Lung (tissue), 16 donors: ENCODE results near the gene PNMA8C. TPM values are rescaled to one million over a fixed set of nuclear protein-coding genes. Genes with fewer than 3 reads are reported as not detected.

Experiments
- ATAC-seq: fragments of 200-7000 bp; cut with Tn5 transposase; one replicate; pipeline ENCODE4 v1.9.1; 2020; ENCODE audit warnings: moderate number of reproducible peaks; ENCODE audit not compliant: insufficient read depth, low FRiP score
- DNase-seq, 3 donors: peaks; one replicate each; pipeline ENCODE4 v3.0.0-alpha.2; 2013 to 2017
- H3K27ac ChIP-seq, 2 donors: one replicate each; pipeline ENCODE4 v1.5.1; 2013; ENCODE audit warnings: mild to moderate bottlenecking in 2 of 2, moderate library complexity in 2 of 2, control low read depth in 1 of 2, inconsistent platforms in 1 of 2, low read depth in 1 of 2, low read length in 1 of 2
- H3K27me3 ChIP-seq, 3 donors: one replicate each; pipeline ENCODE4 v1.5.1; 2013; ENCODE audit warnings: low read length in 2 of 3; ENCODE audit not compliant: control insufficient read depth in 3 of 3, insufficient read depth in 3 of 3
- H3K36me3 ChIP-seq, 4 donors: one replicate each; pipeline ENCODE4 v1.5.1; 2013; ENCODE audit warnings: low read length in 4 of 4, mild to moderate bottlenecking in 1 of 4, moderate library complexity in 1 of 4; ENCODE audit not compliant: control insufficient read depth in 4 of 4, insufficient read depth in 4 of 4
- H3K4me1 ChIP-seq, 5 donors: one replicate each; pipeline ENCODE4 v1.5.1; 2013; ENCODE audit warnings: low read length in 5 of 5, mild to moderate bottlenecking in 2 of 5, moderate library complexity in 1 of 5; ENCODE audit not compliant: control insufficient read depth in 5 of 5, insufficient read depth in 5 of 5
- H3K4me3 ChIP-seq: one replicate; pipeline ENCODE4 v1.5.1; 2013; ENCODE audit warnings: mild to moderate bottlenecking, control low read depth, moderate library complexity
- H3K9ac ChIP-seq, 2 donors: one replicate each; pipeline ENCODE4 v1.5.1; 2013; ENCODE audit warnings: low read length in 2 of 2, control low read depth in 1 of 2; ENCODE audit not compliant: insufficient read depth in 1 of 2
- H3K9me3 ChIP-seq, 4 donors: one replicate each; pipeline ENCODE4 v1.5.1; 2013; ENCODE audit warnings: low read length in 3 of 4, mild to moderate bottlenecking in 1 of 4, moderate library complexity in 1 of 4; ENCODE audit not compliant: control insufficient read depth in 4 of 4, insufficient read depth in 3 of 4
- WGBS, 2 donors: extraction: QIAGEN DNeasy Blood & Tissue Kit; methylation state at CpG; one replicate each; pipeline ENCODE4 v1.1.7; 2013; 5-methylcytosine and 5-hydroxymethylcytosine counted together
- long read RNA-seq, 5 donors: transcript quantifications; one replicate each; lab custom pipeline, GENCODE V29; 2026
- polyA plus RNA-seq, 2 donors: library from polyadenylated mRNA; stranded (reverse); fragments of 200-250 nt; gene quantifications; one replicate each; pipeline ENCODE4 v1.2.1, GENCODE V29; 2013
- total RNA-seq, 2 donors: library from RNA; depleted of rRNA in 1 of 2; stranded (reverse); fragments of >200 nt in 1 of 2; gene quantifications; one replicate each; pipeline ENCODE4 v1.2.1, GENCODE V29; 2014 to 2021
- TF ChIP-seq, protein P1 (sequence below): IDR thresholded peaks from 2 replicates; pipeline ENCODE4 v1.5.1; 2012; ENCODE audit warnings: mild to moderate bottlenecking; ENCODE audit errors: control extremely low read depth, extremely low read depth
- donor health status: control.
- donor health status: control.
- donor health status: Bipolar disorder and iron deficiency.
- donor health status: healthy.
- donor health status: DM: yes; HTN: yes; CAD: no.

PNMA8C gene
- 1 to 10 TPM in 1 of 2 donors, under 1 TPM in 1; 0.77 to 1.2 TPM for total RNA-seq
- under 1 TPM; 0.04 to 0.17 TPM for polyA plus RNA-seq
- long read RNA-seq, donor 1 = 0 reads
- long read RNA-seq, donor 2, full-length matches to known transcripts = 2 of 2 reads
- long read RNA-seq, donor 2, partial matches to known transcripts = 0 of 2 reads
- long read RNA-seq, donor 2, other reads (novel, unspliced or antisense) = 0 of 2 reads
- long read RNA-seq, donor 3, full-length matches to known transcripts = 1 of 1 reads
- long read RNA-seq, donor 3, partial matches to known transcripts = 0 of 1 reads
- long read RNA-seq, donor 3, other reads (novel, unspliced or antisense) = 0 of 1 reads
- long read RNA-seq, donor 4 = 0 reads
- long read RNA-seq, donor 5, full-length matches to known transcripts = 4 of 4 reads
- long read RNA-seq, donor 5, partial matches to known transcripts = 0 of 4 reads
- long read RNA-seq, donor 5, other reads (novel, unspliced or antisense) = 0 of 4 reads

DNA sequence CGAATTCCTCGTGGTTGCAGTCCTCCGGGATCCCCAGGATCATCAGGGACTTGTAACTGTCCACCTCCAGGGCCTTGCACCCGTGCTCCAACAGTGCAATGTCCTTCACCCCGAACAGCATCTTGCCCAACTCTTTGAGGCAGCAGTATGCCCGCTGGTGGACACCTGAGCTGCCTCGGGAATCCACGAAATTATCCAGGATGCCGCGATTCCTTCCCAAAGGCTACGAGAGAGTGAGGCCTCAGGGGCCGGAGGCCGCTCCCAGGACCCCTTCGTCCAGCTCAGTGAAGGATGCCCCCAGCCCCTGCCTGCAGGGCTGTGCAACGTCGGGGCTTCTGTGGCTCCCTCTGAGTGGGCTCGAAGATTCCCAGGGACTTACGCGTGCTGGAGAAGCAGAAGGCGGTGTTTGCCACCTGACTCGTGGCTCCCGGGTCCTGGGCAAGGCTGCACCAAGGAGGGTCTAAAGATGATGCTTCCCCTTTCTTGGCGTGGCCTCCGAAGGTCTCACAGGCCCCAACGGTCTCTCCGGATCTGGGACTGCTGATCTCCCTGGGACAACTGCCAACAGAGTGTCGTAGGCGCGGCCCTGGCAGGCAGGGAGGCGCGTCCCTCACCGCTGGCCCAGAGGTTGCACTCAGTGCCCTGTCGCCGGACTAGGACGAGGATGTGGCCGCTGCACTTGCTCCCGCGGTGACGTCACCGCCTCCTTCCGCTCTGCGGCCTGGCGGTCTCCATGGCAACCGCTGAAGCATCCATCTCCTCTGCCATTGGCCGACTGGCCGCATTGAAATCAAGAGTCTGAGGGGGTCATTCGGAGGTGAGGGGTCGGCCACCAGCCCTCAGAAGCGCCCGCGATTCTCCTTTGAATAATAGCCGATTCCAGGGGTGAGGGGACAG lies at the start of gene PNMA8C:
Gene PNMA8C, minus strand, starts transcription at position 698 of the 897 bp plus-strand sequence. Its CDS starts 577 bp downstream, at position 121.
- DNase-seq = peak; percentile 67 to 78 (median 68)
- H3K9ac ChIP-seq = no peak within 1 kb of the TSS
- no peak within 1 kb of the TSS for H3K4me3 ChIP-seq
- H3K36me3 ChIP-seq = no peaks in the 10 kb centered on the region
- H3K27me3 ChIP-seq = peaks cover 0 to 3% (median 2%) of the 10 kb centered on the region in 3 donors
- H3K9me3 ChIP-seq = no peaks in the 10 kb centered on the region
- 25 to 28% methylated on average over 52 of the region's 52 CpGs for WGBS, 2 donors
- H3K27ac ChIP-seq = no peak within 1 kb of the TSS
- TF ChIP-seq, protein P1, sequence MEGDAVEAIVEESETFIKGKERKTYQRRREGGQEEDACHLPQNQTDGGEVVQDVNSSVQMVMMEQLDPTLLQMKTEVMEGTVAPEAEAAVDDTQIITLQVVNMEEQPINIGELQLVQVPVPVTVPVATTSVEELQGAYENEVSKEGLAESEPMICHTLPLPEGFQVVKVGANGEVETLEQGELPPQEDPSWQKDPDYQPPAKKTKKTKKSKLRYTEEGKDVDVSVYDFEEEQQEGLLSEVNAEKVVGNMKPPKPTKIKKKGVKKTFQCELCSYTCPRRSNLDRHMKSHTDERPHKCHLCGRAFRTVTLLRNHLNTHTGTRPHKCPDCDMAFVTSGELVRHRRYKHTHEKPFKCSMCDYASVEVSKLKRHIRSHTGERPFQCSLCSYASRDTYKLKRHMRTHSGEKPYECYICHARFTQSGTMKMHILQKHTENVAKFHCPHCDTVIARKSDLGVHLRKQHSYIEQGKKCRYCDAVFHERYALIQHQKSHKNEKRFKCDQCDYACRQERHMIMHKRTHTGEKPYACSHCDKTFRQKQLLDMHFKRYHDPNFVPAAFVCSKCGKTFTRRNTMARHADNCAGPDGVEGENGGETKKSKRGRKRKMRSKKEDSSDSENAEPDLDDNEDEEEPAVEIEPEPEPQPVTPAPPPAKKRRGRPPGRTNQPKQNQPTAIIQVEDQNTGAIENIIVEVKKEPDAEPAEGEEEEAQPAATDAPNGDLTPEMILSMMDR = no peak
- ATAC-seq = no peak
- H3K4me1 ChIP-seq = peaks cover 0 to 15% (median 3%) of the 10 kb centered on the region in 5 donors

DNA sequence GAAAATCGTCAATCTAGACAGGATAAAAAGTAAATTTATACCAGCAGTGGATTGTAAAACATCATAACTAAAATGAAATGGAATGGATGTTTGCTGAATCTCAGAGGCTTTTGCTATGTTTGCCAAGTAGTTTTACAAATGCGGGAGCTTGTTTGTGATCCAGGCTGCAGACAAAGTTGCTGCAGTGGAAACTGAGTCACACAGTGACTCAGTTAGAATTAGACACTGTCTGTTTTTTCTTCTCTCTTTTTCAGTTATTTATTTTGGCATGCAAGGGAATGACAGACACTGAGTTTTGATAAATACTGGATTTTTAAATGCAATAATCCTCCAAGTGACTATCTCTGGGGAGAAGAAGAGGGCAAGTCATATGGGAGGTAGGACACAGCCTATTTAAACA lies 47.2 kb upstream of the PNMA8C start:
- Histone ChIP-seq H3K9me3 (peaks cover 0 to 2% (median 0%) of the 10 kb centered on the region in 4 donors), H3K36me3 (no peaks in the 10 kb centered on the region), H3K27ac (no peak overlapping the region), H3K4me3 (no peak overlapping the region), H3K9ac (no peak overlapping the region), H3K4me1 (peaks cover 0 to 47% (median 15%) of the 10 kb centered on the region in 5 donors), H3K27me3 (peaks cover 0 to 2% (median 0%) of the 10 kb centered on the region in 3 donors)
- TF ChIP-seq, protein P1 = no peak
- no peak for DNase-seq
- WGBS, 2 donors = 72 to 77% methylated on average over 2 of the region's 2 CpGs
- no peak for ATAC-seq

GRCh38 chr19:46474211-46474610 lies 45.5 kb upstream of the PNMA8C start:
- peaks cover 0 to 2% (median 0%) of the 10 kb centered on the region in 4 donors for H3K9me3 ChIP-seq
- H3K27ac ChIP-seq = no peak overlapping the region
- no peaks in the 10 kb centered on the region for H3K36me3 ChIP-seq
- no peak overlapping the region for H3K4me3 ChIP-seq
- ATAC-seq (no peak), DNase-seq (no peak)
- 77 to 90% methylated on average over 8 of the region's 8 CpGs for WGBS, 2 donors
- TF ChIP-seq, protein P1 = no peak
- peaks cover 0 to 2% (median 0%) of the 10 kb centered on the region in 3 donors for H3K27me3 ChIP-seq
- peaks cover 0 to 43% (median 12%) of the 10 kb centered on the region in 5 donors for H3K4me1 ChIP-seq
- no peak overlapping the region for H3K9ac ChIP-seq
